ENCODE results near the gene SMIM38. TPM values are rescaled to one million over a fixed set of nuclear protein-coding genes. Genes with fewer than 3 reads are reported as not detected.

Gene SMIM38
- total RNA-seq, 2 donors from 2014 or later, result 8.9 to 15.6 TPM

GRCh38 chr11:69127884-69128283 lies 27.9 kb upstream of the SMIM38 start:
- Histone ChIP-seq H3K27ac (peak overlapping the region in 2 of 4 donors; percentile 65 to 74), H3K36me3 (replicated peaks in 1 of 2; ENCODE audit: insufficient read depth in 1 of 2, low read depth in 2 of 2) (no peaks in the 10 kb centered on the region), H3K9me3 (no peaks in the 10 kb centered on the region), H3K4me1 (peaks cover 35% of the 10 kb centered on the region), H3K27me3 (no peaks in the 10 kb centered on the region), H3K4me3 (no peak overlapping the region)
- intact Hi-C loops (cut with DNase I), result no loop called here
- no peak for DNase-seq
- TF ChIP-seq, protein P1, sequence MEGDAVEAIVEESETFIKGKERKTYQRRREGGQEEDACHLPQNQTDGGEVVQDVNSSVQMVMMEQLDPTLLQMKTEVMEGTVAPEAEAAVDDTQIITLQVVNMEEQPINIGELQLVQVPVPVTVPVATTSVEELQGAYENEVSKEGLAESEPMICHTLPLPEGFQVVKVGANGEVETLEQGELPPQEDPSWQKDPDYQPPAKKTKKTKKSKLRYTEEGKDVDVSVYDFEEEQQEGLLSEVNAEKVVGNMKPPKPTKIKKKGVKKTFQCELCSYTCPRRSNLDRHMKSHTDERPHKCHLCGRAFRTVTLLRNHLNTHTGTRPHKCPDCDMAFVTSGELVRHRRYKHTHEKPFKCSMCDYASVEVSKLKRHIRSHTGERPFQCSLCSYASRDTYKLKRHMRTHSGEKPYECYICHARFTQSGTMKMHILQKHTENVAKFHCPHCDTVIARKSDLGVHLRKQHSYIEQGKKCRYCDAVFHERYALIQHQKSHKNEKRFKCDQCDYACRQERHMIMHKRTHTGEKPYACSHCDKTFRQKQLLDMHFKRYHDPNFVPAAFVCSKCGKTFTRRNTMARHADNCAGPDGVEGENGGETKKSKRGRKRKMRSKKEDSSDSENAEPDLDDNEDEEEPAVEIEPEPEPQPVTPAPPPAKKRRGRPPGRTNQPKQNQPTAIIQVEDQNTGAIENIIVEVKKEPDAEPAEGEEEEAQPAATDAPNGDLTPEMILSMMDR (IDR thresholded peaks at IDR 0.05), result no peak
- WGBS, 2 donors, result 79 to 100% methylated on average over 1 of the region's 1 CpG
- no peak for ATAC-seq

GRCh38 chr11:69129053-69129452 lies 26.7 kb upstream of the SMIM38 start:
- intact Hi-C loops (cut with DNase I), result no loop called here
- H3K9me3 ChIP-seq, result no peaks in the 10 kb centered on the region
- DNase-seq (no peak), ATAC-seq (no peak)
- H3K27me3 ChIP-seq, result no peaks in the 10 kb centered on the region
- H3K4me1 ChIP-seq, result peaks cover 23% of the 10 kb centered on the region
- no peak overlapping the region for H3K4me3 ChIP-seq
- no peak overlapping the region for H3K27ac ChIP-seq
- TF ChIP-seq, protein P1 (IDR thresholded peaks at IDR 0.05), result no peak
- no peak for TF ChIP-seq POLR2A (IDR thresholded peaks at IDR 0.05)
- 84 to 87% methylated on average over 2 of the region's 2 CpGs for WGBS, 2 donors
- H3K36me3 ChIP-seq (replicated peaks in 1 of 2; ENCODE audit: insufficient read depth in 1 of 2, low read depth in 2 of 2), result no peaks in the 10 kb centered on the region

- H3K9me3 ChIP-seq, result no peaks in the 10 kb centered on the region
- ATAC-seq (no peak), DNase-seq (no peak)
- TF ChIP-seq, protein P1 (IDR thresholded peaks at IDR 0.05), result no peak
- TF ChIP-seq POLR2A (IDR thresholded peaks at IDR 0.05), result no peak
- H3K36me3 ChIP-seq (replicated peaks in 1 of 2; ENCODE audit: insufficient read depth in 1 of 2, low read depth in 2 of 2), result no peaks in the 10 kb centered on the region
- no peak overlapping the region for H3K27ac ChIP-seq
- H3K4me1 ChIP-seq, result peaks cover 23% of the 10 kb centered on the region
- intact Hi-C loops (cut with DNase I), result no loop called here
- no peaks in the 10 kb centered on the region for H3K27me3 ChIP-seq
- 80 to 87% methylated on average over 7 of the region's 7 CpGs for WGBS, 2 donors
- H3K4me3 ChIP-seq, result no peak overlapping the region
Measured at GRCh38 chr11:69129647-69130046, 26.1 kb upstream of the SMIM38 start.

GRCh38 chr11:69130654-69131053 lies 25.1 kb upstream of the SMIM38 start:
- DNase-seq (peak in 1 of 4 donors; percentile 8), ATAC-seq (no peak)
- no peaks in the 10 kb centered on the region for H3K36me3 ChIP-seq (replicated peaks in 1 of 2; ENCODE audit: insufficient read depth in 1 of 2, low read depth in 2 of 2)
- no peaks in the 10 kb centered on the region for H3K27me3 ChIP-seq
- intact Hi-C loops (cut with DNase I), result no loop called here
- 51 to 55% methylated on average over 6 to 9 of the region's 9 CpGs for WGBS, 2 donors
- H3K4me3 ChIP-seq, result no peak overlapping the region
- peaks cover 27% of the 10 kb centered on the region for H3K4me1 ChIP-seq
- H3K27ac ChIP-seq, result peak overlapping the region in 3 of 4 donors; percentile 67 to 73 (median 70)
- TF ChIP-seq POLR2A (IDR thresholded peaks at IDR 0.05), result no peak
- TF ChIP-seq, protein P1 (IDR thresholded peaks at IDR 0.05), result no peak
- H3K9me3 ChIP-seq, result no peaks in the 10 kb centered on the region

GRCh38 chr11:69131121-69131566 lies 24.6 kb upstream of the SMIM38 start:
- TF ChIP-seq POLR2A (IDR thresholded peaks at IDR 0.05), result no peak
- TF ChIP-seq, protein P1 (IDR thresholded peaks at IDR 0.05), result no peak
- DNase-seq, result peak in 3 of 4 donors; percentile 31 to 80 (median 47)
- WGBS, 2 donors, result 60 to 82% methylated on average over 2 to 11 of the region's 11 CpGs
- peak overlapping the region; percentile 43 to 73 (median 68) for H3K27ac ChIP-seq
- H3K36me3 ChIP-seq (replicated peaks in 1 of 2; ENCODE audit: insufficient read depth in 1 of 2, low read depth in 2 of 2), result no peaks in the 10 kb centered on the region
- peak; percentile 44 for ATAC-seq
- no peak overlapping the region for H3K4me3 ChIP-seq
- no peaks in the 10 kb centered on the region for H3K9me3 ChIP-seq
- no peaks in the 10 kb centered on the region for H3K27me3 ChIP-seq
- H3K4me1 ChIP-seq, result peaks cover 26% of the 10 kb centered on the region
- intact Hi-C loops (cut with DNase I), result no loop called here

All from body of pancreas (tissue), 4 donors.